H4 (cell line): ENCODE measurements around the gene GPR39. TPM values are rescaled to one million over a fixed set of nuclear protein-coding genes. Genes with fewer than 3 reads are reported as not detected.

Experiments used
- DNase-seq: peaks from one replicate; pipeline ENCODE4 v3.0.0-alpha.2; 2015; ENCODE audit warnings: low spot score
- total RNA-seq: library from RNA; depleted of rRNA; stranded (reverse); fragments of >200 nt; shearing (Covaris generic); gene quantifications from 2 replicates; pipeline ENCODE4 v1.2.3, GENCODE V29; 2014

Gene GPR39
- total RNA-seq, 1 experiment from 2014 or later: 5.1 TPM

GRCh38 chr2:132562245-132562644 lies 145.6 kb downstream of the GPR39 start:
- no peak for DNase-seq

- DNase-seq: no peak
Measured at GRCh38 chr2:132564065-132564464, 147.5 kb downstream of the GPR39 start.

GRCh38 chr2:132566379-132566778 lies 149.8 kb downstream of the GPR39 start:
- no peak for DNase-seq

- DNase-seq: no peak
Measured at GRCh38 chr2:132567682-132568081, 151.1 kb downstream of the GPR39 start.

GRCh38 chr2:132568656-132569055 lies 152.1 kb downstream of the GPR39 start:
- DNase-seq: no peak

- no peak for DNase-seq
Measured at GRCh38 chr2:132573444-132574007, 156.9 kb downstream of the GPR39 start.

- no peak for DNase-seq
Measured at GRCh38 chr2:132577686-132578085, 161.1 kb downstream of the GPR39 start.

- DNase-seq: no peak
Measured at GRCh38 chr2:132581591-132581990, 165.0 kb downstream of the GPR39 start.

- no peak for DNase-seq
Measured at GRCh38 chr2:132581991-132582738, 165.6 kb downstream of the GPR39 start.

GRCh38 chr2:132583666-132584360 lies 167.2 kb downstream of the GPR39 start:
- DNase-seq: no peak

- DNase-seq: no peak
Measured at GRCh38 chr2:132584976-132585817, 168.6 kb downstream of the GPR39 start.

- no peak for DNase-seq
Measured at GRCh38 chr2:132586101-132586511, 169.5 kb downstream of the GPR39 start.

GRCh38 chr2:132586835-132587234 lies 170.2 kb downstream of the GPR39 start:
- DNase-seq: no peak

GRCh38 chr2:132588576-132588975 lies 172.0 kb downstream of the GPR39 start:
- no peak for DNase-seq

- no peak for DNase-seq
Measured at GRCh38 chr2:132589111-132589830, 172.7 kb downstream of the GPR39 start.

- no peak for DNase-seq
Measured at GRCh38 chr2:132589966-132590365, 173.4 kb downstream of the GPR39 start.

GRCh38 chr2:132593171-132593570 lies 176.6 kb downstream of the GPR39 start:
- DNase-seq: no peak

GRCh38 chr2:132595186-132595585 lies 178.6 kb downstream of the GPR39 start:
- DNase-seq: no peak

- no peak for DNase-seq
Measured at GRCh38 chr2:132595693-132596092, 179.1 kb downstream of the GPR39 start.

- DNase-seq: no peak
Measured at GRCh38 chr2:132597166-132597565, 180.6 kb downstream of the GPR39 start.

GRCh38 chr2:132597831-132598230 lies 181.2 kb downstream of the GPR39 start:
- DNase-seq: no peak
